WTC11 (cell line): ENCODE results near the gene IPO11.

Experiments used
- CREB1 ChIP-seq: sonication (generic); formaldehyde crosslinking; IDR thresholded peaks from 2 replicates; pipeline ENCODE4 v1.8.0; 2023; ENCODE audit warnings: mild to moderate bottlenecking, missing genetic modification reagents
- CTCF ChIP-seq: fragments of 200-600 bp; IDR thresholded peaks from 2 replicates; pipeline ENCODE4 v1.8.0; 2022; ENCODE audit warnings: antibody characterized with exemption
- E2F4 ChIP-seq: sonication (generic); formaldehyde crosslinking; IDR thresholded peaks from 2 replicates; pipeline ENCODE4 v1.8.1; 2022; ENCODE audit warnings: low read depth, mild to moderate bottlenecking, moderate library complexity, missing genetic modification reagents, borderline replicate concordance
- ESRRA ChIP-seq: sonication (generic); formaldehyde crosslinking; IDR thresholded peaks from 2 replicates; pipeline ENCODE4 v1.8.1; 2022; ENCODE audit warnings: mild to moderate bottlenecking, missing genetic modification reagents, borderline replicate concordance
- KAT7 ChIP-seq: sonication (generic); formaldehyde crosslinking; IDR thresholded peaks from 2 replicates; pipeline ENCODE4 v1.8.1; 2023; ENCODE audit warnings: missing genetic modification reagents, mild to moderate bottlenecking, borderline replicate concordance
- MAX ChIP-seq: sonication (generic); formaldehyde crosslinking; IDR thresholded peaks from 2 replicates; pipeline ENCODE4 v1.8.0; 2022; ENCODE audit warnings: mild to moderate bottlenecking, missing genetic modification reagents
- SMAD4 ChIP-seq: sonication (generic); formaldehyde crosslinking; IDR thresholded peaks from 2 replicates; pipeline ENCODE4 v1.8.0; 2022; ENCODE audit warnings: mild to moderate bottlenecking, missing genetic modification reagents
- ZNF425 ChIP-seq: fragments of 250-450 bp; sonication (Bioruptor Pico); conservative IDR thresholded peaks from 2 replicates; pipeline ENCODE4 v1.9.0; 2021; ENCODE audit warnings: mild to moderate bottlenecking

- no peak for TF ChIP-seq CTCF
- TF ChIP-seq CREB1 (CRISPR knock-in tag) = no peak
- no peak for TF ChIP-seq SMAD4 (CRISPR knock-in tag)
- no peak for TF ChIP-seq ESRRA (CRISPR knock-in tag)
- no peak for TF ChIP-seq KAT7 (CRISPR knock-in tag)
- no peak for TF ChIP-seq ZNF425 (CRISPR knock-in tag)
- no peak for TF ChIP-seq MAX
- no peak for TF ChIP-seq E2F4 (CRISPR knock-in tag)
These were observed 25.7 kb upstream of the IPO11 start for GRCh38 chr5:62386824-62387223.
